Fibroblast of peridontal ligament (primary cell): Measurements from ENCODE around the gene TANGO6.

ENCODE experiments used
- DNase-seq: peaks from one replicate; pipeline ENCODE4 v3.0.0-alpha.2; 2010; ENCODE audit errors: extremely low read depth

Gene TANGO6

GRCh38 chr16:69100071-69100691 lies 256.9 kb downstream of the TANGO6 start:
- DNase-seq, result no peak

DNA sequence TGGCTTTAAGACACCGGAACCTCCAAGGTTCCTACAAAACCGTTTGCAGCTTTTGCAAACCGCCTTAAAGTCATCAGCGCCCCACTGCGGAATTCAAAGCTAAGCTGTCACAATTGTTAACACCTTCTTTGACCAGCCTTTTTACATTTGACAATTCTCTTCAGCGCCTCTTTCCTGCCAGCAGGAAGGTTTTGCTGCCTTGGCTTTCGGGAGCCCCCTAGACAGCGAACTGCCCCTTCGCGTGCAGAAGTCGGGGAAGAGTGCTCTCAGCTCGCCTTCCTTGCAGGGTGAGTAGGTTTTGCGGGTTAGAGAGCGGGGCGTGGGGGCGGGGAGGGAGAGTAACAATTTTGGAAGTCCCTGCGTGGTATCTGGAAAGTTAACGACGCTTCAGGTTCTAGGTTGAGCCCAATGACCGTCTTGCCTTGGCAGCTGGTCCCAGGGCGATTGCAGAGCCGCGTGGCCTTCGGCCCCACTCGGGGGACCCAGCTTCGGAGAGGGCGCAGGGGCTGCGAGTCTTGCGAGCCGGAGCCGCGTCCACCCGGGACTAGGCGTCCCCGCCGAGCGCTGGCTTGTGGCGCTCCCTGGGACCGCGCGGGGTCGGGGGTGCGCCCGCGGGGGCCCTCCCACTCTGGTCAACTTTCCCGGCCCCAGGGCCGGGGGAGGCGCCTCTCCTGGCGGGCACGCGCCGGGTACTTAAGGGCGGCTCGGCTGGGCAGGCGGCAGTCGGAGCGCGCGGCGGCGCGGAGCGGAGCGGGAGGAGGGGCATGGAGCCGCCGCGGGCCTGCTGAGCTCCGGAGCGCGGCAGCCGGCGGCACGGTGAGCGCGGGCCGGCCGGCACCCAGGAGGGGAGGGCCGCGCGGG lies 262.4 kb downstream of the TANGO6 start, which contains the start of gene HAS3:
Gene HAS3, plus strand, starts transcription at position 153 of the 861 bp plus-strand sequence. CDS start 3,743 bp downstream, outside the sequence.
- peak; percentile 66 for DNase-seq

GRCh38 chr16:69106491-69107315 lies 263.4 kb downstream of the TANGO6 start:
- DNase-seq, result no peak

DNA sequence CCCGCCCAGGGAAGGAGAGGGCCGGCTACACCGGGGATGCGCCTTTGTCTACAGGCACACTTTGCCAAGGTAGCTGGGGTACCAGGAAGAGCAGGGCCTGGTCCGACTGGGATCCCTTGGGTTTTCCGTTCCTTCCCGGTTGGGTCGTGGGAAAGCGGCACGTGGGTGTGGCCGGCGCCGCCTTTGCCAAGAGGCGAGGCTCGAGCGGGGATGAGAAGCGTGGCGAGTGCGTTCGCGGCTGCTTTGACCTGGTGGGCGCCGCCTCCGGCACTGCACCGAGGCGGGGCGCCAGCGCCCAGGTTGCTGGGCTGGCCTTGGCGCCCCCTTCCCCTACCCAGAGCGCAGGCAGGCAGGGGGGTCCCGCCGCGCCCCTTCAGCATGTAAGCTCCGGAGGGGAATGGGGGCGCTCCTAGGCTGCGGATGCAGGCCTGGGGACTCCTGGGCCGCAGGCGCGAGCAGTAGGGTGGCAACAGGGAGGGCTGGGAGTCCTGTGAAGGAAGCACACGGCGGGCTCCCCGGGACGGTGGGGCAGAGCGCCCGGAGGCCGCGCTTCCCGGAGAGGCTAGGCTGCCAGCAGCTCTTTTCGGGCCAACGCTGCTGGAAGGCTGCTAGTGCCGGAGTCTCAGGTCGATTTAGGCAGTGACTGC lies 264.1 kb downstream of the TANGO6 start:
- no peak for DNase-seq

DNA sequence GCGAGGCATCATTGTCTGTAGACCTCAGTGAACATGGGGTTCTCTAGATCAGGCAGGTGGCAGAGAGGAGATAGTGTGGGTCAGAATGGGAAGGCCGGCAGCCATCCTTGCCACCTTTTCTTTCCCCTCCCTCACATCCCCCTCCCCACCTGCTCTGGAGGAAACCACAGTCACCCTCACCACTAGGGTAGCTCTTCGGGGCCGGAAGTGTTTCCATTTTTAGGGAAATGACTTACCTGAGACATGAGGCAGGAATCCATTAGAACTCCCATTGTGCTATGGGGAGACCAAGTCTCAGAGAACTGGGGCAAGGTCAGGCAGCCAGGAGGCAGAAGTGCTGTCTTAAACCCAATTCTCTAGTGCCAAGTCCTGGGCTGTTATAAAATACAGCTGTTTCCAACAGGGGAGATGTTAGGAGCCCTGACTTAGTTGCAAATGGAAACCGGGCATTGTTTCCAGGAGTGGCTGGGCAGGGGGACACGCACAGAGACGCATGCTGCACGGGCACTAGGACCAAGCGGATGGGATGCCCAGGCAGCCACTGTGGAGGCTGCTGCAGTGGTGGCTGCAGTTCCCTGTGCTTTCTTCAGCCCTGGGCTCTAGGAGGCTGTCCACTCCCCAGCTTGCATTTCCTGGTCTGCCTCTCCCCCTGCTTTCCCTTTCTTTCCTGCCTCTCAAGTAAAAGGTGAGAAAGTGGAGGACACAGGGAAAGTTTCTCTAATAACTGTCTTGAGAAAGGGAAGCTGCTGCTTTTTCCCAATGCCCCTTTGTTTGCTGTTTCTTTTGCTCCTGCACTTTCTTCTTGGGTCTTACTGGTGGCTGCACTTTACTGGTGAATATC lies 265.0 kb downstream of the TANGO6 start:
- DNase-seq, result no peak

DNA sequence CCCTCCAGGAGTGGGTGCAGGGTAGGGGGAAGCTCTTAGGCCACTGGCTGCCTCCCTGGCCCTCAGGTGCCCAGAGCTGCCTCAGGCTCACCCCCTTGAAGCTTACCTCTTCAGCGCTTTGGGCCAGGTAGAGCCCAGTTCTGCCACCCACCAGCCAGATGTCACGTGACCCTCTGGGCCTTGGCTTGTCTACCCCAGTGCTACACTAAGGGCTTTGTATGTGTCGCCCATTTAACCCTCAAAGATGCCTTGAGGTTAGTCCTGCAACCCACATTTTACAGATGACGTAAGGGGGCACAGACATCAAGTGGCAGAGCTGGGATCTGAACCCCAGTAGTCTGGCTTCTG lies 265.5 kb downstream of the TANGO6 start:
- DNase-seq, result no peak

- no peak for DNase-seq
These were observed 266.3 kb downstream of the TANGO6 start for GRCh38 chr16:69109486-69110270.

GRCh38 chr16:69110406-69110805 lies 267.1 kb downstream of the TANGO6 start:
- DNase-seq, result no peak

GRCh38 chr16:69111216-69111875 lies 268.0 kb downstream of the TANGO6 start:
- no peak for DNase-seq

- DNase-seq, result no peak
These were observed 268.5 kb downstream of the TANGO6 start for GRCh38 chr16:69111876-69112230.

GRCh38 chr16:69112285-69113129 lies 269.2 kb downstream of the TANGO6 start:
- DNase-seq, result no peak

GRCh38 chr16:69113216-69113615 lies 269.9 kb downstream of the TANGO6 start:
- no peak for DNase-seq

GRCh38 chr16:69114346-69114975 lies 271.1 kb downstream of the TANGO6 start:
- DNase-seq, result no peak

DNA sequence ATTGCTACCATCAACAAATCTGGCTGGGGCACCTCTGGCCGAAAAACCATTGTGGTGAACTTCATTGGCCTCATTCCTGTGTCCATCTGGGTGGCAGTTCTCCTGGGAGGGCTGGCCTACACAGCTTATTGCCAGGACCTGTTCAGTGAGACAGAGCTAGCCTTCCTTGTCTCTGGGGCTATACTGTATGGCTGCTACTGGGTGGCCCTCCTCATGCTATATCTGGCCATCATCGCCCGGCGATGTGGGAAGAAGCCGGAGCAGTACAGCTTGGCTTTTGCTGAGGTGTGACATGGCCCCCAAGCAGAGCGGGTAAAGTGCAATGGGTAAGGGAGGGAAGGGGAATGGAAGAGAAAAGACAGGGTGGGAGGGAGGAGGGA lies 271.6 kb downstream of the TANGO6 start:
- DNase-seq, result no peak

GRCh38 chr16:69115361-69115760 lies 272.0 kb downstream of the TANGO6 start:
- DNase-seq, result no peak

DNA sequence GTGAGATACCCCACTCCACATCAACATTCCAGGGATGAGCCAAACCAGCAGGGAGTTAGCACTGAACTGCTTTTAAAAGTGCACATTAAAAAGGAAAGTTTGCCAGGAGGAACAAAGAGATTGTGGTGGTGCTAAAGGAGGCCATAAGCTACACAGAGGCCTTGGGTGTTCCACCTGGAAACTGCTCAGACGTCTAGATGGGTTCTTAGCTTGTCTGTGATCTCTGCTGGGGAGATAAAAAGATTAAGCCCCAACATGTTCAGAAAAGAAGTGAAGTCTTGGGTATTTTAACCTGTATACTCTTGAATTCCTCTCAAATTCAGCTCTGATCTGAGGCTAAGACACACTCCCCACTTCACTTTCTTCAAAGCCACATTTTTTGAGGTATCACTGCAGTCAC lies 272.5 kb downstream of the TANGO6 start:
- no peak for DNase-seq

DNA sequence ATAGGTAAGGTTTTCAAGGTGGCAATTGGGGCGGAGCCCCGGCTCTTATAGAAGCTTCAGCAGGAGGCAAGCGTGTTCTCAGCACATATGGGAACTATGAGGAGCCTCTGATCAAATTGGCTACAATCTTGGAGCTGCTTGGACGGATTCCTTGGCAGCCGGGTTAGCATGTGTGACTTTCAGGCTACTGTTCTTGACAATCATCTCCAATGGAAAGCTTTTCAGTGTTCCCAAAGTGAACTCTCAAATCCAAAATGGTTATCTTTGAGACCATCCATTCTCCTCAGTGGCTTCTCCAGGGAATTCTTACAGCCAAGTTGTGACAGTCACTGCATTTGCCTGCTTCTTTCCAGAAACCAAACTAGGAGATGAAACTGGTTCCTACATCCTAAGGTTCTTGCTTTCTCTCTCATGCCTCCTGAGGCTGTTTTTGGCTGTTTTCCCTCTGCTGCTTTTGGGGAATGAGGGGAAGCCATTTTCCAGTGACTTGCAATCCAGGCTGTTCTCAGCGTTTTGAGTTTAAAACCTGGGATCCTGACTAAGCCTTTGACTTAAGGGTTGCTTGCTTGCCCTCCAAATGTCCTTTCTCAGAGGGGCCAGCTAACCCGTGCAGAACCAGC lies 273.0 kb downstream of the TANGO6 start:
- DNase-seq, result no peak

GRCh38 chr16:69116906-69117305 lies 273.6 kb downstream of the TANGO6 start:
- no peak for DNase-seq
